NCI-H1048 (cell line): Measurements from ENCODE around the gene CFAP45.

Experiments used
- DNase-seq: peaks from one replicate; lab custom pipeline; 2025; lab: John Stamatoyannopoulos, UW

CFAP45 gene

GRCh38 chr1:159877695-159878444 lies 22.1 kb downstream of the CFAP45 start:
- DNase-seq = no peak

- DNase-seq = no peak
Observed at GRCh38 chr1:159873530-159874143, 26.3 kb downstream of the CFAP45 start.

- no peak for DNase-seq
Observed at GRCh38 chr1:159872891-159873290, 27.1 kb downstream of the CFAP45 start.

- no peak for DNase-seq
Observed at GRCh38 chr1:159870704-159871103, 29.3 kb downstream of the CFAP45 start.

DNA sequence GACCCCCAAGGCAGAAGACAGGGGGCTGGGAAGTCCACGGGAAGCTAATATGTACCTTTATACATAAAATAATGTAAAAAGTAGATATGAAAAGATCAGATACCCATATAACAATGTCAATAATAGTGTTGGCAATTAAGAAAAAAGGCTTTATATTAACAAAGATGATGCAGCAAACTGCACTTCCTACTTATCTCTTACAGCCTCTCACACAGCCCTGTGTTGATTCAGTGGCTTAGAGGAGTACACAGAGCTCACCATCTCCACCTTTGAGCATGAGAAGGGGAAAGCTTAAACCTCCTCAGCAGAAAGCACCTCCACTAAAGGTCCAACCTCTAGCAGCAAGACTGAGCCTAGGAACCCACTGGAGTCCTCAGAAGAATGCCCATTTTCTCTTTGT lies 30.4 kb downstream of the CFAP45 start:
- no peak for DNase-seq

GRCh38 chr1:159869173-159869572 lies 30.8 kb downstream of the CFAP45 start:
- no peak for DNase-seq

DNA sequence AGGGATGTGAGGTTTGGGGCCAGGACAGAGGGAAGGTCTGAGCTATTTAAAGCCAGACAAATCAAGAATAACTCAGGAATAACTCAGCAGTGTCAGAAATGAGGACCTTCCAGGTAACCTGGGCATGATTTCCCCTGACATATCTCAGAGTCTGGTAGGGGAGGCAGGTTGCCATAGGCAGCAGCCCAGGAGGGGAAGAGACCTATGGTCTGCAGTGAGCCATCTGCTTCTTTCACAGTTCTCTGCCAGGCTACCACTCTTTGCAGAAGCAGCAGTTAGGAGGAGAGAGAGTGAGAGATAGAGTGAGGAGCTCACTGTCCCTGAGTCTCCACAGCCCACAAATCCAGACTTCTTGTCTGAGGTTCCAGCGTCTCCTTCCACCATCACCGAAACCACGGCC lies 31.2 kb downstream of the CFAP45 start:
- no peak for DNase-seq

GRCh38 chr1:159867664-159868026 lies 32.3 kb downstream of the CFAP45 start:
- DNase-seq = no peak

- DNase-seq = no peak
Observed at GRCh38 chr1:159866905-159867663, 32.9 kb downstream of the CFAP45 start.

DNA sequence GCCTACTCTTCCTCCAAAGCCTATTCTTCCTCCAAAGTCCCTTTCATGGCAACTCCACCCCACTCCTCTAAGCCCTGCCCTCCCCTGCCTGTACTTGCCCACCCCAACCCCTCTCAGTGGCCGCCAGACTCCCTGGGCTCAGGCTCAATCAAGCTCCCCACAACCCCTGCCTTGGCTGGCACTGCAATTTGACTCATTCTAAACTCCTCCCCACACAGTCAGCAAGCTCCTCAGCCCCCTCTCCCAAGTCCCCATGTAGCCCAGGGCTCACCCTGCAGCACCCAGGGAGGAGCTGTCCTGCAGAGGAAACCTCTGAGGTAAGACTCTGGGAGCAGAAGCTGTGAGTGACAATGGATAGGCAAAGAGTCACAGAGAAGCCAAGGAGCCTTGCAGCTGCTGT lies 33.9 kb downstream of the CFAP45 start:
- DNase-seq = no peak

DNA sequence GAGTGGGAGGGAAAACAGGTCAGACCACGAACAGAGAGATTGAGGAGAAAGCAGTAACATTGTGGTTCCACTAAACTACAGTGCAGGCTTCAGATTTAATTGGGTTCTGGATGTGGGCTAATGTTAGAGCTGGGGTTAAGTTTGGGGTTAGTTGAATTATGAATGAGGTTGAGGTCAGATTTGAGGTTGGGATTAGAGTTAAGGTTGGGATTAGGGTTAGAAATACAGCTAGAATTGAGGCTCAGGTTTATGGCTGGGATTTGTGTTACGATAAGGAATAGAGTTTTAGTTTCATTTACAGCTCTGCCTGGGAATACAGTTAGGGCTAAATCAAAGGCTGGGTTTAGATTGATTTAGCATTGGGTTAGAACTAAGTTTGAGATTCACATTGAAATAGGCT lies 35.7 kb downstream of the CFAP45 start:
- no peak for DNase-seq

GRCh38 chr1:159862557-159862956 lies 37.4 kb downstream of the CFAP45 start, which contains the start of gene VSIG8:
TSS of gene VSIG8 (minus strand) at chr1:159862657. CDS start at chr1:159862521, 136 bp downstream.
- no peak for DNase-seq

DNA sequence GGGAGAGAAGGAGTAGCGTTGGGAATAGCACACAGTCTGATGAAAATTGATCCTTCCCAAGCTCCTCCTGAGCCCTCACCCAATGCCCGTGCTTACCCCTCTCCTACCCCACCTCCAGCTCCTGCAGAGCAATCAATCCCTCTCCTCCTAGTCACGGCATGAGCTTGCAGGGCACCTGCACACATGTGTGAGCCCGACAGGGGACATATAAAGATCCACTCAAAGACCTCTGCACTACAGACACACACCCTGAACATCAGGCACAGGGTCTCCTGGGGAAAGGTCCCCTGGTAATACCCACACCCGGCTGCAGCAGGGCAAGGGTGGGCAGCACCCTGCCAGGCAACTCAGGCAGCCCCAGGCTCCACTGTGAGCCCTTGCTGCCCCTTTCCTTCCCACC lies 37.9 kb downstream of the CFAP45 start:
- DNase-seq = no peak

DNA sequence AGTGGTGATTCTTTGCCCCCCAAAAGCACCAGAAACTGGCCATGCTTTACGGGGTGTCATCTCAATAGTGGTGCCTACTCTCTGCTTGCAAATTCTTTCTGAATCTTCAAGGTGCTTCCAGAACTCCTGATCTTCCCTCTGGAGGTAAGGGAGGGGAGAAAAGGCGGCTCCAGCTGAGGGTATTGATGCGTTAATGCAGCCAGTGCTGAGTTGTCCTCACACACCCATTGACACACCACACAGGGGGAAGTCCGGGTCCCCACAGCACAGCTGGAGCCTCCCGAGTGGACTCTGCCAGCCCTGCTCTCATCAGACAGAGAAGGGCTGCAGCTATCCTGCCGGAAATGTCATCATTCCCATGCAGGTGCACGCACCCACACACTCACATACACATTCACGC lies 38.7 kb downstream of the CFAP45 start:
- DNase-seq = no peak

- DNase-seq = no peak
Observed at GRCh38 chr1:159860456-159860855, 39.5 kb downstream of the CFAP45 start.

- DNase-seq = no peak
Observed at GRCh38 chr1:159859767-159860322, 40.1 kb downstream of the CFAP45 start.

GRCh38 chr1:159857889-159858288 lies 42.1 kb downstream of the CFAP45 start:
- no peak for DNase-seq

DNA sequence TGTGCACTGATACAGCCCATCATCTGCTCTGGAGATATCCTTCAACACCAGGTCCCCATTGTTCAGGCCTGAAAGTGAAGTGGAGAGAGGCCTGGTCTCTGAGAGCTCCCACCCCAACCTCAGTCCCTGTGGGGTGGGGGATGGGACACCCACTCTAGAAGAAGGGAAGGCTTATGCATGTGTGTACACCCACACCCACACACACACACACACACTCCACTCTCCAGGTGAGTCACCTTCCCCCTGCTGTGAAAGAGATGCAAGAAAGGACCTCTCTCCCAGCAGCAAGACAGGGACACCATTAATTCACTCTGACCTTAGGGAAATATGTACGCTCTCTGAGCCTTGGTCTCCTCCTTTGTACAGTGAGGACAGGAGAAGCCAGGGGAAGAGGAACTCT lies 43.4 kb downstream of the CFAP45 start:
- no peak for DNase-seq

- DNase-seq = no peak
Observed at GRCh38 chr1:159855709-159856108, 44.3 kb downstream of the CFAP45 start.

DNA sequence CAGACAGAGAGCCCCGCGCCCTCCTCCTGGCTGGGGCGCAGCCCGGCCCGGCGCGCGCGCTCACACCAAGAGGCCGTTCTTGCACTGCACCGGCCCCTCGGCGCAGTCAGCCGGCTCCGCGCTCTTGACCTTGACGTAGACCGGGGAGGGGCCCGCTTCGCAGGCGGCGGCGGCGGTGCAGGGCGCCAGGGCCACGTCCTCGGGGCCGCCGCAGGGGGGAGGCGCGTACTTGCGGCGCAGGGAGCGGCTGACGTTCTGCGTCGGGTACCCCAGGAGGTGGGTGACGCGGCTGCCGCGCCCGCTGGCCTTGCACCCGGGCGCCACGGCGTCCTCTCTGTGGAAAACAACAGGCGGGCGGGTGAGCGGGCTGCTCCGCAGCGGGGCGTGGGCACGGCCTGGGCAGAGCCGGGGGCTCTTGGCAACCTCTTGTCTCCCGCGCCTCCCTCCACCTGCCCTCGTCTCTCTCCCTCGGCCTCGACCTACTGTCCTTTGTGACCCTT lies 45.2 kb downstream of the CFAP45 start:
- DNase-seq = peak; percentile 30

DNA sequence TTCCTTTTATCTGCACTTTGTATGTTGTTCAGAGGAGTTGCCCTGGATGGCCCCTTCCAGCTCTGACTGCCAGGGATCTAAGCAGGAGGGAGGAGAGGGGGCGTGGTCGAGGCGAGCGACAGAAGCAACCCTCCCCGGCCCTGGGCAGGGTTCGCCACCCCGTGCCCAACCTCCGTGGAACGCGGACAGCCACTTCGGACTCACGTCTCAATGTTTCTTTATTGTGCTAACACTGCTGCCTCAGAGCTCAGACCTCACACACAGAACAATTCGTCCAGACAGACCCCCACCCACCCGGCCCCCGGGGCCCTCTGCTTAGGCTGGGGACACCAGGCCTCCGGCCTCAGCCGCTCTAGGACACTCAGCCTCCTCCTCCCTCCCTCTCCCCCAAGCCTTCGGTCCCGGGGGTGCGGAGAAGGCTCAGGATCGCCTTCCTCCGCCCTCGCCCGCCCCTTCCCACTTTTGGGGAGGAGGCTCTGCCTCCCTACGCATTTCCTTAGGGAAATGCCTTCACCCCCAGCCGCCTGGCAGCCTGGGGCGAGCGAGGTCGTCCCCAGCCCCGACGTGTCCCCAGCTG lies 45.8 kb downstream of the CFAP45 start:
- no peak for DNase-seq

- DNase-seq = no peak
Observed at GRCh38 chr1:159853417-159854115, 46.4 kb downstream of the CFAP45 start.
